Measurements from ENCODE around the gene RHOT1. TPM values are rescaled to one million over a fixed set of nuclear protein-coding genes. Genes with fewer than 3 reads are reported as not detected.

RHOT1 gene
- total RNA-seq, 1 donor from 2014 or later, result 46.6 TPM

GRCh38 chr17:32118835-32119234 lies 23.5 kb upstream of the RHOT1 start:
- DNase-seq, result no peak
- no peak overlapping the region for H3K4me3 ChIP-seq
- intact Hi-C loops (cut with DNase I), result no loop called here
- TF ChIP-seq, protein P1, sequence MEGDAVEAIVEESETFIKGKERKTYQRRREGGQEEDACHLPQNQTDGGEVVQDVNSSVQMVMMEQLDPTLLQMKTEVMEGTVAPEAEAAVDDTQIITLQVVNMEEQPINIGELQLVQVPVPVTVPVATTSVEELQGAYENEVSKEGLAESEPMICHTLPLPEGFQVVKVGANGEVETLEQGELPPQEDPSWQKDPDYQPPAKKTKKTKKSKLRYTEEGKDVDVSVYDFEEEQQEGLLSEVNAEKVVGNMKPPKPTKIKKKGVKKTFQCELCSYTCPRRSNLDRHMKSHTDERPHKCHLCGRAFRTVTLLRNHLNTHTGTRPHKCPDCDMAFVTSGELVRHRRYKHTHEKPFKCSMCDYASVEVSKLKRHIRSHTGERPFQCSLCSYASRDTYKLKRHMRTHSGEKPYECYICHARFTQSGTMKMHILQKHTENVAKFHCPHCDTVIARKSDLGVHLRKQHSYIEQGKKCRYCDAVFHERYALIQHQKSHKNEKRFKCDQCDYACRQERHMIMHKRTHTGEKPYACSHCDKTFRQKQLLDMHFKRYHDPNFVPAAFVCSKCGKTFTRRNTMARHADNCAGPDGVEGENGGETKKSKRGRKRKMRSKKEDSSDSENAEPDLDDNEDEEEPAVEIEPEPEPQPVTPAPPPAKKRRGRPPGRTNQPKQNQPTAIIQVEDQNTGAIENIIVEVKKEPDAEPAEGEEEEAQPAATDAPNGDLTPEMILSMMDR (IDR thresholded peaks at IDR 0.05), result no peak
- H3K27me3 ChIP-seq, result no peaks in the 10 kb centered on the region
- no peak for ATAC-seq
- no peaks in the 10 kb centered on the region for H3K4me1 ChIP-seq
- no peaks in the 10 kb centered on the region for H3K9me3 ChIP-seq
- no peaks in the 10 kb centered on the region for H3K36me3 ChIP-seq
- H3K27ac ChIP-seq, result no peak overlapping the region

DNA sequence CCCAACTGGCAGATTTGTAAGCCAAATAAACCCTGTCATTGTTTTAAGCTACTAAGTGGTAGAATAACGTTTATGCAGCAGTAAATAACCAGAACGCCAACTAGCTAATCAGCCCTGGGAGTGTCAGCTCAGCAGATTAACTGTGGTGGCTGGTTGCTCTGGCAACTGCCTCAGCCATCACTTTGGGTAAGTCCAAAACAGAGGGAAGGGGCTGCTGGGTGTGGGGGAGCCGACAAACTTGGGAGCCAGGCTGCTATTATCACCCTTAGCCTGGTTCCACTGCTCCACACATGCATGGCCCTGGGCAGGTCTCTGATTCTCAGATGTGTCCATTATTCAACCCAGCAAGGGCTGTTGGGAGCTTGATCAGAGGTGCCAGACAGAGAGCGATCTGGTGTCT lies 22.2 kb upstream of the RHOT1 start:
- TF ChIP-seq, protein P1 (IDR thresholded peaks at IDR 0.05), result no peak
- H3K9me3 ChIP-seq, result no peaks in the 10 kb centered on the region
- no peak overlapping the region for H3K27ac ChIP-seq
- ATAC-seq (no peak), DNase-seq (no peak)
- intact Hi-C loops (cut with DNase I), result no loop called here
- H3K4me3 ChIP-seq, result no peak overlapping the region
- no peaks in the 10 kb centered on the region for H3K4me1 ChIP-seq
- no peaks in the 10 kb centered on the region for H3K27me3 ChIP-seq
- no peaks in the 10 kb centered on the region for H3K36me3 ChIP-seq

GRCh38 chr17:32120716-32121115 lies 21.6 kb upstream of the RHOT1 start:
- intact Hi-C loops (cut with DNase I), result no loop called here
- H3K9me3 ChIP-seq, result no peaks in the 10 kb centered on the region
- H3K27me3 ChIP-seq, result no peaks in the 10 kb centered on the region
- H3K27ac ChIP-seq, result no peak overlapping the region
- H3K4me3 ChIP-seq, result no peak overlapping the region
- H3K36me3 ChIP-seq, result no peaks in the 10 kb centered on the region
- no peaks in the 10 kb centered on the region for H3K4me1 ChIP-seq
- TF ChIP-seq, protein P1 (IDR thresholded peaks at IDR 0.05), result no peak
- ATAC-seq, result no peak
- no peak for DNase-seq

GRCh38 chr17:32123782-32124181 lies 18.5 kb upstream of the RHOT1 start:
- TF ChIP-seq, protein P1 (IDR thresholded peaks at IDR 0.05), result no peak
- Histone ChIP-seq H3K4me1 (peaks cover 7% of the 10 kb centered on the region), H3K36me3 (no peaks in the 10 kb centered on the region), H3K4me3 (no peak overlapping the region), H3K27me3 (no peaks in the 10 kb centered on the region), H3K27ac (no peak overlapping the region), H3K9me3 (no peaks in the 10 kb centered on the region)
- intact Hi-C loops (cut with DNase I), result no loop called here
- ATAC-seq (no peak), DNase-seq (no peak)

DNA sequence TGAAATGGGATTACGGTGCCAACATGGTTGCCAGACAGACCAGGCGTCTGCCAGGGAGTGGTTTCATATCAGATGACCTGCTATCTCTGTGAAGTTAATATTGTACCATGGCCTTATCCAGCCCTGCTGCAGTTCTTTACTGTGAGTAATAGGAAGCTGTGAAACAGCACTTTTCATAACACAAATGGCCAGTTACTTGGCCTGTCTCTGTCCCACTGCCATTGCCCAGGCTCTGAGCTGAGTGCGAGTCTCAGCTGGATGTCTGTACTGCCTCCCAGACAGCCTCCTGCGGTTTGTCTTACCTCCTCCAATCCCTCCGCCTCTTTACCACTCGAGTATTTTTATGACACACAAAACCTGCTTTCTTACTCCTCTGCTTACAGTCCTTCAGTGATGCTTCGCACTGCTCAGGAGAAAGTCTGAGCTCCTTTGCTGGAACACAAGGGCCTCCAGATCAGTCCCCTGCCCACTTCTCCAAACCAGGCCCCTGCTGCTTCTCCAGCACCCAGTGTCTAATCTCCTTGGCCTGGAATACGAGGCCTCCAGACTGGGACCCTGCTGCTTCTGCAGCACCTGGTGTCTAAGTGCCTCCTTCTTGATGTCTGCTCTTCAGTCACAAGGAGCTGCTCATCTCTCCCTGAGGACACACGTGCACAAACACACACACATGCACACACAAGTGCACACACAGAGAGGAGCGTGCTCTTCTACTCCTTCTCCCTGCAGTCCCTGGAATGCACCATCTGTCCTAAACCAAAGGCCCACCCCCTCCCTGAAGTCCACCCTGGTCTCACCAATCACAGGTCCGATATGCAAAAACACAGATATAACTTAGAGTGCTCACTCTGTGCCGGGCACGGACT lies 17.1 kb upstream of the RHOT1 start:
- Histone ChIP-seq H3K27ac (no peak overlapping the region), H3K36me3 (no peaks in the 10 kb centered on the region), H3K4me1 (peaks cover 8% of the 10 kb centered on the region), H3K27me3 (no peaks in the 10 kb centered on the region), H3K9me3 (no peaks in the 10 kb centered on the region), H3K4me3 (no peak overlapping the region)
- TF ChIP-seq, protein P1 (IDR thresholded peaks at IDR 0.05), result no peak
- DNase-seq (no peak), ATAC-seq (no peak)
- intact Hi-C loops (cut with DNase I), result no loop called here

All from upper lobe of right lung (tissue), 1 donor.